NCI-H526 (cell line): ENCODE results near the gene GALR1.
A peak's percentile ranks its signal among the peaks of the same experiment; 100 is the strongest.
"Not testable (repeated sequence)": the region's sequence is repeated elsewhere in the genome, so short reads cannot be mapped to it uniquely, and the experiment has no call there.

Experiments
- DNase-seq, 2 experiments: peaks; one replicate each; lab custom pipeline; 2025; lab: John Stamatoyannopoulos, UW

Gene GALR1

DNA sequence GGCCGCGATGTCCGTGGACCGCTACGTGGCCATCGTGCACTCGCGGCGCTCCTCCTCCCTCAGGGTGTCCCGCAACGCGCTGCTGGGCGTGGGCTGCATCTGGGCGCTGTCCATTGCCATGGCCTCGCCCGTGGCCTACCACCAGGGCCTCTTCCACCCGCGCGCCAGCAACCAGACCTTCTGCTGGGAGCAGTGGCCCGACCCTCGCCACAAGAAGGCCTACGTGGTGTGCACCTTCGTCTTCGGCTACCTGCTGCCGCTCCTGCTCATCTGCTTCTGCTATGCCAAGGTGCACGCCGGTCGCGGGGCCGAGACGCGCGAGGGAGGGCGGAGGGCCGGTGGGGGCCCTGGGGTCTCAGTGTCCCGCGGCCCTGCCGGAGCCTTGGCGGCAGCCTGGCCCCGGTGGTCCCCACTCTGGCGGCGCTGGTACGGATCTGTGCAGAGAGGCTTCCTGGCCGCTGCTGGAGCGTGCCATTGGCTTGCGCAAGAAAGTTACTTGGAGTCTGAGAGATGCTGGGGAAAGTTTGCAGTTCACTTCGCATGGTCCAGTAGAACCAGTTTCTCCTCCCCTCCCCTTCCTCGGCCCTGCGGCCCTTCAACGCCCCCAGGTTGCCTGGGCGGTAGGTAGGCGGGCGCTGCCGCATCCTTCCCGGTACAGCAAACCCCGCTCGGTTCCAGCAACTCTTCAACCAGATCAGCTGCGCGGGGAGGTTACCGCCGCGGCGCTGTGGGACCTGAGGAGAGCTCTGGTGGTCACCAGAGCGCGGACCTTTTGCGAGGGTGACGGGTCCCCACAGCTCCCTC is 1.5 kb downstream of the GALR1 start:
- DNase-seq = no peak

DNA sequence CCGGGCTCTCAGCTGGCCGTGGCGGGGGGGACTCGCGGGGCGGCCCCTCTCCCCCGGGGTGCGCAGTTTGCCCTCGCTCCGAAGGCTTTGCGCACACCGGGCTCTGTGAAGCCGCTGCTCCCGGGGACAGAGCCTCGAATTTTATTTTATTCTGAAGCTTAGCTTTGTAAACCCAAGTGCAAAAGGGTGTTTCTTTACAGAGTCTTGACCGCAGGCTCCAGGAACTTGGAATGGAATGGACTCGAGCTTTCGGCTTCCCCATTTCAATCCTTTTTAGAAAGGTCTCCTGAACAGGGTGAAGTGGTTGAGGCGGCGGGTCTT is 2.0 kb downstream of the GALR1 start:
- DNase-seq = no peak

DNA sequence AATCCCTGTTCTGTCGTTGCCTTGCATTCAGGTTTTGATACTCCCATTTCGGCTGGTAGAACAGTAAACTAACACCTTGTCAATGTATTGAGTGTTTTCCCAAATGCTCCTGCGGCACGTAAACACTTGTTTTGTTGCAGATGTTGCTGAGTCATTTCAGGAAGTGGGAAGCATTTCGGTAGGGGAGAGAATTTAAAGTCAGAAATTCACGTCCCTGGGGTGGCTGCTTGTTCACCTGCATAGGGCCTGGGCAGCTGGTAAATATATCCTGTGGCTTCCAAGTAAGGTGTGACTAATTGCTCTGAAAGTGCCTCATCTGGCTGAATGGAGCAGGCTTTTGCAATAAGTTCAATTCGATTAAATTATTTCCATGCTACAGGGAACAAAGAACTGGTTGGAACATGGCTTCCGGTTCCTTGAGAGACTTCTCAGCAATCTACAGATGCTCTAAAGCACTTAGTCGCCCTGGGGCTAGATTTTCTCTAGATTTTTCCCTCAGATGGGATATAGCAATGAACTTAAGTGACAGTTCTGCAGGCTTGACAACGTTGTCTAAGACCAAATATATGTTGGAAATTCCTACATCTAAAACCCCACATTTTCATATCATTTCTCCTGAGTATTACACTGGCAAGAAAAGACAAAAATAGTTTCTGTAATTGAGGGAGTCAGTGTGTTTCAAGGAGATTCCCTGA is 5.2 kb downstream of the GALR1 start:
- no peak for DNase-seq

GRCh38 chr18:77255426-77256105 is 5.9 kb downstream of the GALR1 start:
- no peak for DNase-seq

GRCh38 chr18:77262643-77263465 is 13.2 kb downstream of the GALR1 start:
- peak; percentile 35 to 44 for DNase-seq

GRCh38 chr18:77263466-77263763 is 13.8 kb downstream of the GALR1 start:
- DNase-seq = no peak

DNA sequence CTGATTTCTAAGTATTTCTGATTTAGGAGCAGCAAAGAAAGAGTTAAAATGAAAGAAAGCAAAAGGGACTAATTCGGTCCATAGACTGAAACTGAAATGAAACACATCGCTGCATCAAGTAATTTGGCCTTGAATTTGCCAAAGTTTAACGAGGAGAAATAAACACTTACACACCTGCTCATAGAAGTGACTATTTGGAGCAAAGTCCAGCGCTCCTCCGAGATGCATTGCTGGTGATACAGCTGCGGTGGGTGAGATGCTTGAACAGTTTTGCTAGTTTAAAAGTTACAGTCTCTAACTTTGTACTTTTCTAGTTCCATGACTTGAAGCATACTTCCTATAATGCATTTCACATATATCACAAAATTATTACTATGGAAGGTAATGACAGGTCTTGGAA is 18.3 kb downstream of the GALR1 start:
- no peak for DNase-seq

DNA sequence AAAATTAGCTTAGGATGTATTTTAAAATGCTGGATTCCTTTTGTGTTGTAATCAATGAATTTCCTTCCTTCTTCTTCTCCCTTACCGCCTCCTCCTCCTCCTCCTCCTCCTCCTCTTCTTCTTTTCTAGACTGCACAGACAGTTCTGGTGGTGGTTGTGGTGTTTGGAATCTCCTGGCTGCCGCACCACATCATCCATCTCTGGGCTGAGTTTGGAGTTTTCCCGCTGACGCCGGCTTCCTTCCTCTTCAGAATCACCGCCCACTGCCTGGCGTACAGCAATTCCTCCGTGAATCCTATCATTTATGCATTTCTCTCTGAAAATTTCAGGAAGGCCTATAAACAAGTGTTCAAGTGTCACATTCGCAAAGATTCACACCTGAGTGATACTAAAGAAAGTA is 18.8 kb downstream of the GALR1 start:
- no peak for DNase-seq

GRCh38 chr18:77271576-77272481 is 22.2 kb downstream of the GALR1 start:
- DNase-seq = no peak

DNA sequence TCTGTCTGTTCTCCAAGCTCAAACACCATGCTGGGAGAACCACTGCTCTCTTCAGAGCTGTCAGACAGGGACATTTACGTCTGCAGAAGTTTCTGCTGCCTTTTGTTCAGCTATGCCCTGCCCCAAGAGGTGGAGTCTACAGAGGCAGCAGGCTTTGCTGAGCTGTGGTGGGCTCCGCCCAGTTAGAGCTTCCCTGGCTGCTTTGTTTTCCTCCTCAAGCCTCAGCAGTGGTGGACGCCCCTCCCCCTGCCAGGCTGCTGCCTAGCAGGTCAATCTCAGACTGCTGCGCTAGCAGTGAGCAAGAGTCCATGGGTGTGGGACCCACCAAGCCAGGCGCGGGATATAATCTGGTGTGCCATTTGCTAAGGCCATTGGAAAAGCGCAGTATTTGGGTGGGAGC is 41.2 kb downstream of the GALR1 start:
- not testable (repeated sequence) for DNase-seq

DNA sequence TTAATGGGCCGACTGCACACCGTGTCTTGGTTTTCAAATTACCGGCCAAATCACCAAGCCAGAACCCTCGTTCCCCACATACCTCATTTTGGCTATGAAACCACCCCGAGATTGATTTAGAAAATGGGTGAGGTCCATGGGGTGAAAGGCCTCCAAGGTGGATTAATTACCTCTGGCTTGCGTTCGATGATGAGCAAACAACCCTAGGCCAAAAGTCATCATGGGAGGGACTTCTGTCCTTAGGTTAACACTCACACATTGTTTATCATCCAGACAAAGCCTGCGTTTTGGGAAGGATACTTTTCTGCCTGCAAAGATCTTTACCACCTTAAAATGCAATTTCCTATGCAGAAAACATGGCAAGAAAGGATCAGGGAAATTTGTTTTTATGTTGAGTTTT is 48.5 kb downstream of the GALR1 start:
- DNase-seq = no peak

GRCh38 chr18:77299706-77300105 is 50.1 kb downstream of the GALR1 start:
- no peak for DNase-seq

GRCh38 chr18:77300579-77300978 is 50.9 kb downstream of the GALR1 start:
- no peak for DNase-seq

- no peak for DNase-seq
These were observed 54.6 kb downstream of the GALR1 start for GRCh38 chr18:77304268-77304667.

GRCh38 chr18:77305676-77306075 is 56.0 kb downstream of the GALR1 start:
- no peak for DNase-seq

- no peak for DNase-seq
These were observed 58.6 kb downstream of the GALR1 start for GRCh38 chr18:77308216-77308615.

DNA sequence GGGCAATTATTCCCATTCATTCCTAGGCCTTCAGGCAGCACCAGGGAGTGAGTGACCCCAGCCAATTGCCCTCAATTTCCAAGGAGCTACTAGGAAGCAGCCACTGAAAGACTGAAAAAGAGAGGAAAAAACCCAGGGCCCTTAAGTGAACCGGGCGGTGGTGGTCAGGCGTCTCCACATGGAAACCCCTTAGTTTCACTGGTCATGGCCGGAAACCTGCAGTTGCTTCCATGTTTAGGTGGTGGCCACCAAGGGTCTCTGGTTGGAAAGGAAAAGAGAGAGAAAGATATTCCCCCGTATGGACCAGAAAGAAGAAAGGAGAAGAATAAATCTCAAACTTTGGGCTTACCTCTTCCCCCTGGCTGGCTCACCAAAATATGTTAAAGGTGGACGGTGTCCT is 64.9 kb downstream of the GALR1 start:
- DNase-seq = no peak

DNA sequence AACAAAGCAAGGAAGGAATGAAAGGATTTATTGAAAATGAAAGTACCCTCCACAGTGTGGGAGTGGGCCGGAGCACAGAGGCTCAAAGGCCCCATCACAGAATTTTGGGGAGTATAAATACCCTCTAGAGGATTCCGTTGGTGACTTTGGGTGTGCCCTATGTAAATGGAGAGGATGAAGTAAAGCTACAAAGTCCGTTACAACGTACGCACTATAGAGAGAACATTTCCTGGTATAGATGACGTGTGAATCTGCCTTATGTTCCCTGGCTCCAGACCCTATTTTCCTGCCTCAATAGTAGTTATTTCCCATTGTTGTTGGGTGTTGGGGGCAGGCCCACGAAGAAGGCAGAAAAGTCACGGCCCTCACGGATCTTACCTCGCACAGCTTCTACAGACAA is 65.3 kb downstream of the GALR1 start:
- DNase-seq = no peak

- no peak for DNase-seq
These were observed 66.4 kb downstream of the GALR1 start for GRCh38 chr18:77316008-77316407.

DNA sequence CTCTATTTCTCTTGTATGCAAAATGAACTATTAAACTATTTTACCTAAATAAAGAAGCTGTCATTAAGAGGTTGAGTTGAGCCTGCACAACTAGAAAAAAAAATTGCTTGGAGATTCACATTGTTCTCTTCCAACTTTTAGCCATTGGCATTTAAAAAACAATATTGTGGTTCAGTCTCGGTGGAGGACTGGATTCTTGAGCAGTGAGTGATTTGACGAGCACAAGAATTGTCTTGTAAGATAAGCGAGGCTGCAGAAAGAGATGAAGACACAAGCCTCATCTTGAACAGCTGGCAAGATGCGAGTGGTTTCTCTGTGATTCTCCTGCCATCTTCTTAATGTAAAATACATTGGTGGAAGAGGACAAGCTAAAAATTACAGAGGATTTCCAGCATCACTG is 67.0 kb downstream of the GALR1 start:
- no peak for DNase-seq

DNA sequence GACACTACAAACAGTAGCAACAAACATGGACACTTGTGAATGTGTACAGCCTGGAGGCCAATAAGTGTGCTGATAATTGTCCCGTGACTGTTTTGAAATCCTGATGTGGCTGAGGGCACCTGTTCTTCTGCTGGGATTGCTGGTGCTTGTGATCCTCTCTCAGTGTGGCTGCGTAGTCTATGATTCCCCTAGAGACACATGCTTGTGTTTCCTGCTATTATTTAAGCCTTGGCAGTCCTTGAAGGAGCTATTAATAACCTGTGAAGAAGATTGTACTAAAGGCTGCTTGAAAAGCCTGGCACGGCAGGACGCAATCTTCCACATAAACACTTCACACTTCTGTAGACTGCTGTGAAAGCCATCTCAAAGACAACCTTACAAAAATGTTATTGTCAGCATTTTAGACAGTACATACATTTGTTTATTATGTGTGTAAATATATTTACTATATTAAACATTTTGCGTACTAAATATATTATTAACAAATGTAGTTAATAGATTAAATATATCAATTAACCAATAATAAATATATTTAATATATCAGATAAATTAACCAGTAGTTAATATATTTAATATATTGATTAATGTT is 71.4 kb downstream of the GALR1 start:
- no peak for DNase-seq
